Sigmoid colon (tissue), 7 donors: ENCODE results near the gene MXD3. TPM values are rescaled to one million over a fixed set of nuclear protein-coding genes. Genes with fewer than 3 reads are reported as not detected.

Experiments used
- DNase-seq: peaks from one replicate; pipeline ENCODE4 v3.0.0-alpha.2; 2019
- H3K27ac ChIP-seq, 4 donors: fragments of 200-600 bp; sonication (generic); one replicate each; pipeline ENCODE4 v1.5.1; 2016 to 2019; ENCODE audit warnings: mild to moderate bottlenecking in 1 of 4
- H3K27me3 ChIP-seq, 3 donors: fragments of 200-600 bp; sonication (generic); one replicate each; pipeline ENCODE4 v1.5.1; 2019; ENCODE audit warnings: mild to moderate bottlenecking in 1 of 3
- H3K36me3 ChIP-seq, 4 donors: fragments of 200-600 bp; sonication (generic); one replicate each; pipeline ENCODE4 v1.5.1; 2016 to 2019
- H3K4me1 ChIP-seq, 4 donors: fragments of 200-600 bp; sonication (generic); one replicate each; pipeline ENCODE4 v1.5.1; 2017 to 2019
- H3K4me3 ChIP-seq, 4 donors: fragments of 200-600 bp; sonication (generic); one replicate each; pipeline ENCODE4 v1.5.1; 2017 to 2019; ENCODE audit warnings: mild to moderate bottlenecking in 2 of 4, moderate library complexity in 1 of 4
- H3K9me3 ChIP-seq, 4 donors: fragments of 200-600 bp in 3 of 4; sonication (generic) in 3 of 4; one replicate each; pipeline versions ENCODE4 v1.5.1 to v1.6.1; 2013 to 2019
- EP300 ChIP-seq, 4 donors: sonication (generic); formaldehyde crosslinking; IDR thresholded peaks; one replicate each; pipeline ENCODE4 v1.6.1; 2017; ENCODE audit warnings: antibody characterized with exemption in 4 of 4
- POLR2A ChIP-seq, 2 donors: fragments of 450-650 bp; IDR thresholded peaks; one replicate each; pipeline ENCODE4 v1.6.1; 2016; ENCODE audit warnings: antibody characterized with exemption in 2 of 2, mild to moderate bottlenecking in 2 of 2, moderate library complexity in 2 of 2
- POLR2AphosphoS5 ChIP-seq, 4 donors: sonication (generic); formaldehyde crosslinking; IDR thresholded peaks; one replicate each; pipeline ENCODE4 v1.6.1; 2017; ENCODE audit warnings: antibody characterized with exemption in 4 of 4
- WGBS, 2 donors: extraction: QIAGEN DNeasy Blood & Tissue Kit; methylation state at CpG; one replicate each; pipeline ENCODE4 v1.1.7; 2013; 5-methylcytosine and 5-hydroxymethylcytosine counted together
- intact Hi-C: fragments of 100-400 bp; cut with DNase I; formaldehyde crosslinking; loops from one replicate; pipeline ENCODE4 v1.15.1; 2023
- polyA plus RNA-seq, 3 donors: library from polyadenylated mRNA; stranded (reverse); fragments of 200-250 nt; gene quantifications; one replicate each; pipeline ENCODE4 v1.2.3, GENCODE V29; 2013
- total RNA-seq, 4 donors: library from RNA; depleted of rRNA; stranded (reverse); fragments of >200 nt; gene quantifications; one replicate each; pipeline ENCODE4 v1.1.0, GENCODE V29; 2016
- TF ChIP-seq, protein P1 (sequence below), 4 experiments: fragments of 450-650 bp in 3 of 4; fragments of 200-600 bp in 1 of 4; IDR thresholded peaks; one replicate each; pipeline ENCODE4 v1.5.1; 2016 to 2019; ENCODE audit warnings: antibody characterized with exemption in 4 of 4, mild to moderate bottlenecking in 3 of 4, moderate library complexity in 2 of 4
- donor health status: healthy with polysubstance abuse.
- donor health status: Bipolar disorder and iron deficiency.
- donor health status: healthy.

MXD3 gene
- total and polyA plus RNA-seq, 7 donors = 2.1 to 23.8 (median 8.2) TPM

DNA sequence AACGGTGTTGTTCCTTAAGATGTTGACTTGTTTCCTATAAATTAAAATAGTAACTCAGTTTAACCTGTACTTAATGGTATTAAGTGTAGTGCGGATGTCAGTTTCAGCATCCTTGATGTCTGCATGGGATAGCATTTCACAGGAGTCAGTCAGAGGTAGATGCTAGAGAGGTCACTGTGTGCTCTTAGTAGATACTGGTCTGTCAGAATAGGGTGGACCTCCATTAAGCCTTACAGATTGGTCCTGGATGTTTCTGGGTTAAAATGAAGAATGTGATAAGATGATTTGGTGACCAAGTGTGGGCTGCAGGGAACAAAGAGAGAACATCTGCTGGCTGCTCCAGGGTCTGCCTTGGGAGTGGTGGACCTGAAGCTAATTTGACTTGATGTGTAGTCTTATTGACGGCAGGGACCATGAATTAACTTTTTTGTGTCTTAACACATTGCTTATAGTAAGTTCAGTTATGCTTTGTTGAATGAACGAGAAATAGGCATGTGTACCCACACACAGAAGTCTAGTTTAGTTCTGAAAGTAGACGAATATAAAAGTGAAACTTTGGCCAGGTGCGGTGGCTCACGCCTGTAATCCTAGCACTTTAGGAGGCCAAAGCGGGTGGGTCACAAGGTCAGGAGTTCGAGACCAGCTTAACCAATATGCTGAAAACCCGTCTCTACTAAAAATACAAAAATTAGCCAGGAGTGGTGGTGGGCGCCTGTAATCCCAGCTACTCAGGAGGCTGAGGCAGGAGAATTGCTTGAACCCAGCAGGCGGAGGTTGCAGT lies 20.7 kb downstream of the MXD3 start:
- H3K4me1 ChIP-seq = no peaks in the 10 kb centered on the region
- no peak for TF ChIP-seq EP300 (IDR thresholded peaks at IDR 0.05)
- no peak for TF ChIP-seq POLR2AphosphoS5 (IDR thresholded peaks at IDR 0.05)
- H3K27ac ChIP-seq = no peak overlapping the region
- H3K27me3 ChIP-seq = no peaks in the 10 kb centered on the region
- H3K9me3 ChIP-seq = no peaks in the 10 kb centered on the region
- no peak for DNase-seq
- intact Hi-C loops = no loop called here
- H3K36me3 ChIP-seq = peaks cover 28 to 100% (median 67%) of the 10 kb centered on the region in 4 donors
- H3K4me3 ChIP-seq = no peak overlapping the region
- 82 to 93% methylated on average over 12 of the region's 12 CpGs for WGBS, 2 donors

DNA sequence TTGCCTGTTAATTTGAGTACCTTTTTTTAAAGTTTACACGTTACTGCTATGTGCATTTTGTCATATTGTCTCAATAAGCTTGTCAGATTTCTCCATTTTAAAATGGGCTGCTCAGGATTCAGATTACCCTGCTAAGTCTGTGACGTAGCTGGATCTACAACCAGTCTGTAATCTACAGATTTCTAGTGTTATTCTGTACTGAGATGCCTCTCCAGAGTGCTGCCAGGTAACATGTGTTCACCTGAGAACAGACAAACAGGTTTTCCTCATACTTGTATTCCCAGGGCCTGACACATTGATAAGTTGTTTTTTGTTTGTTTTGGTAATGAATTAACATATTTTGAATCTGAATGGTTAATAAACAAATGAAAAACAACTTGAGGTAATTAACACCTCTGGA lies 23.5 kb downstream of the MXD3 start:
- no peaks in the 10 kb centered on the region for H3K27me3 ChIP-seq
- DNase-seq = no peak
- TF ChIP-seq, protein P1, sequence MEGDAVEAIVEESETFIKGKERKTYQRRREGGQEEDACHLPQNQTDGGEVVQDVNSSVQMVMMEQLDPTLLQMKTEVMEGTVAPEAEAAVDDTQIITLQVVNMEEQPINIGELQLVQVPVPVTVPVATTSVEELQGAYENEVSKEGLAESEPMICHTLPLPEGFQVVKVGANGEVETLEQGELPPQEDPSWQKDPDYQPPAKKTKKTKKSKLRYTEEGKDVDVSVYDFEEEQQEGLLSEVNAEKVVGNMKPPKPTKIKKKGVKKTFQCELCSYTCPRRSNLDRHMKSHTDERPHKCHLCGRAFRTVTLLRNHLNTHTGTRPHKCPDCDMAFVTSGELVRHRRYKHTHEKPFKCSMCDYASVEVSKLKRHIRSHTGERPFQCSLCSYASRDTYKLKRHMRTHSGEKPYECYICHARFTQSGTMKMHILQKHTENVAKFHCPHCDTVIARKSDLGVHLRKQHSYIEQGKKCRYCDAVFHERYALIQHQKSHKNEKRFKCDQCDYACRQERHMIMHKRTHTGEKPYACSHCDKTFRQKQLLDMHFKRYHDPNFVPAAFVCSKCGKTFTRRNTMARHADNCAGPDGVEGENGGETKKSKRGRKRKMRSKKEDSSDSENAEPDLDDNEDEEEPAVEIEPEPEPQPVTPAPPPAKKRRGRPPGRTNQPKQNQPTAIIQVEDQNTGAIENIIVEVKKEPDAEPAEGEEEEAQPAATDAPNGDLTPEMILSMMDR (IDR thresholded peaks at IDR 0.05) = no peak
- TF ChIP-seq EP300 (IDR thresholded peaks at IDR 0.05) (no peak), POLR2A (IDR thresholded peaks at IDR 0.05) (no peak), POLR2AphosphoS5 (IDR thresholded peaks at IDR 0.05) (no peak)
- no peak overlapping the region for H3K4me3 ChIP-seq
- no peaks in the 10 kb centered on the region for H3K4me1 ChIP-seq
- H3K9me3 ChIP-seq = no peaks in the 10 kb centered on the region
- no peak overlapping the region for H3K27ac ChIP-seq
- WGBS, 2 donors = 93 to 94% methylated on average over 2 of the region's 2 CpGs
- intact Hi-C loops = no loop called here
- peaks cover 11 to 98% (median 60%) of the 10 kb centered on the region in 4 donors for H3K36me3 ChIP-seq

DNA sequence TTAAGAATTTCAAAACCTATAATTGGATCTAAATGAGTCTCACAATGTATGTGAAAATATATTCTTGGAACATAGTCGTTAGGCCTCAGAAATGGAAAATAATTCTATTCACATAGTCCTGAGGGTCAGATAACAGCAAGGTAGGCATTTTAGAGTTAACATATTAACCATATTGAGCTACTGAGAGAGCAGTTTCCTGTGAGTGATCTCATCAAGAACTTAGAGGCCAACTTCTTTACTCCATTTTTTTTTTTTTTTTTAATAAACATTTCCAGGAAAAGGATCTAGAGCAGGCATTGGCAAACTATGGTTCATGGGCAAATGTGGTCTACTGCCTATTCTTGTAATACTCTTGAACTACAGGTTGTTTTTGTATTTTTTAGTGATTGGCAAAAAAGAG lies 34.8 kb downstream of the MXD3 start:
- Histone ChIP-seq H3K9me3 (no peaks in the 10 kb centered on the region), H3K4me1 (no peaks in the 10 kb centered on the region), H3K4me3 (no peak overlapping the region), H3K36me3 (peaks cover 10 to 86% (median 27%) of the 10 kb centered on the region in 4 donors), H3K27ac (no peak overlapping the region), H3K27me3 (no peaks in the 10 kb centered on the region)
- no peak for TF ChIP-seq EP300 (IDR thresholded peaks at IDR 0.05)
- no peak for TF ChIP-seq POLR2AphosphoS5 (IDR thresholded peaks at IDR 0.05)
- TF ChIP-seq POLR2A (IDR thresholded peaks at IDR 0.05) = no peak
- TF ChIP-seq, protein P1 (IDR thresholded peaks at IDR 0.05) = no peak
- DNase-seq = no peak
- intact Hi-C loops = no loop called here
- 73 to 77% methylated on average over 1 of the region's 1 CpG for WGBS, 2 donors

DNA sequence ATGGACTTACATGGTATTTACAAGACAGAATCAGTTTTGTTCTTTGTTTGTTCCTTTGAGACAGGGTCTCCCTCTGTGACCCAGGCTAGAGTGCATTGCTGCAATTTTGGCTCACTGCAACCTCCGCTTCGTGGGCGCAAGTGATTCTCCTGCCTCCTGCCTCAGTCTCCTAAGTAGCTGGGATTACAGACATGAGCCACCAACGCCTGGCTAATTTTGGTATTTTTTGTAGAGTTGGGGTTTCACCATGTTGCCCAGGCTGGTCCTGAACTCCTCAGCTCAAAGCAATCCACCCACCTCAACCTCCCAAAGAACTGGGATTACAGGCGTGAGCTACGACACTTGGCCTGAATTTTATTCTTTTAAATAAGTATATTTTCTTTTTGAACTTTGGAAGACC lies 35.8 kb downstream of the MXD3 start:
- Histone ChIP-seq H3K4me3 (no peak overlapping the region), H3K9me3 (no peaks in the 10 kb centered on the region), H3K27me3 (no peaks in the 10 kb centered on the region), H3K27ac (no peak overlapping the region), H3K36me3 (peaks cover 6 to 84% (median 22%) of the 10 kb centered on the region in 4 donors), H3K4me1 (no peaks in the 10 kb centered on the region)
- DNase-seq = no peak
- WGBS, 2 donors = 95 to 97% methylated on average over 6 of the region's 6 CpGs
- intact Hi-C loops = no loop called here
- TF ChIP-seq, protein P1 (IDR thresholded peaks at IDR 0.05) = no peak
- TF ChIP-seq POLR2AphosphoS5 (IDR thresholded peaks at IDR 0.05) (no peak), EP300 (IDR thresholded peaks at IDR 0.05) (no peak), POLR2A (IDR thresholded peaks at IDR 0.05) (no peak)

DNA sequence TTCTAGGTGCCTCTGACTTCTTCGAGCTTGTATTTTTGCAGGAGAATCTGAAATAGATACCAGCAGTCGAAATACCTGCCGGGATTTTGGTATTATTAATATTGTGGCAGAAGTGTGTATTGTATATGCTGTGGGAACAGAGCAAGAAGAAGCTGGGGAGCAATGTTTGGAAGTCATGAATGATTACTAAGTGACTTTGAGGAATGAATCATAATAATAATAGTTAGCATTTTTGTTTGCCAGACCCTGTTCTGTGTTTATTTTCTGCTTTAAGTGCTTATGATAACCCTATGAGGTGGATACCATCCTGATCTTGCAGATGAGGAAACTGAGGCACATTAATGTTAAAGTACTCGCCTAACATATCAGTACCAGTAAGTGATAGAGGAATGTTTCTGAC lies 40.6 kb downstream of the MXD3 start:
- 96 to 97% methylated on average over 4 of the region's 4 CpGs for WGBS, 2 donors
- intact Hi-C loops = no loop called here
- TF ChIP-seq POLR2AphosphoS5 (IDR thresholded peaks at IDR 0.05) = no peak
- TF ChIP-seq, protein P1 (IDR thresholded peaks at IDR 0.05) = no peak

More for the DNA sequence above, 40.6 kb downstream of the MXD3 start:
- no peaks in the 10 kb centered on the region for H3K9me3 ChIP-seq
- H3K27me3 ChIP-seq = no peaks in the 10 kb centered on the region
- no peaks in the 10 kb centered on the region for H3K4me1 ChIP-seq
- no peak for DNase-seq
- H3K36me3 ChIP-seq = peaks cover 17 to 98% (median 31%) of the 10 kb centered on the region in 4 donors
- H3K4me3 ChIP-seq = no peak overlapping the region
- no peak overlapping the region for H3K27ac ChIP-seq
